DMS153 treated with DMSO at 0.1 percent for 48 hours (cell line): ENCODE data around the gene RELT.

Source experiments
- DNase-seq: peaks from one replicate; lab custom pipeline; 2025; ENCODE audit not compliant: unreplicated experiment; lab: John Stamatoyannopoulos, UW

The RELT gene

GRCh38 chr11:73372375-73372993, 3.7 kb upstream of the RELT start:
- no peak for DNase-seq

DNA sequence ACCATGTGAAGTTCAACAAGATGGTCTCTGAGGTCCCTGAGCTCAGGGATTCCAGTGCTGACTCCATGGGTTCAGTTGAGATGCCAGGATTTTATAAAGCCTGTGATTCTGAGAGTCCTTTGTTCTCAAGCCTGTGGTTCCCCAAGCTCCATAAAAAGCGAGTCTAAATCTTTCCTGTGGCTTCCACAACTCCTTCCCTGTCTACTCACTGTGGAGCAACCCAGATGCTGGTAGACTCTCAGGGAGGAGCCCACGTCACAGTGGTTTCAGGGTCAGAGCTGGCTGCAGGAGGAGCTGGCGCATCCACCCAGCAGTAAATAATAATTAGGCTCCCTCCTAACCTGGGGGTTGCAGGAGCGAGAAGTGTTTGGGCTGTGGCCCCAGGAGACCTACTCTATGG, 2.0 kb upstream of the RELT start:
- peak; percentile 13 for DNase-seq

- DNase-seq, result no peak
These were observed 404 bp upstream of the RELT start for GRCh38 chr11:73375830-73376159.

GRCh38 chr11:73376803-73377629, 817 bp downstream of the RELT start:
- no peak for DNase-seq

- DNase-seq, result no peak
These were observed 3.1 kb downstream of the RELT start for GRCh38 chr11:73379189-73379880.

DNA sequence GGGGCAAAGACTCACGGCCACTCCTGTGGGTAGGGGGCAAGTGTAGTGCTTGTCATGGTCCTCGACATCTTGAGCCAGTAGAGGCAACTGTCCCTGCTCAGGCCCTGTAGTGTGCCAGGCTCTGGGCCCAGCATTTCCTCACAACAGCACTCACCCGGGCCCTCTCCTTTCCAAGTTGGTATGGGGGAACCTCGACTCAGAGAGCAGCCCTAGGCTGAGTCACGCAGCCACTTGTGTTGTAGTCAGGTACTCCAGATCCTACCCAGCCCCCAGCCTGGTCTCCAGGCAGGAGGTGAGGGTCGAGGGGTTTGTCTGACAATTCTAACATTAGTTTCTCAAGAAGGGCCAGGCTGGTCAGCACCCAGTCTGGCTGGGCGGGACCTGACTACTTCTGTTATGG, 4.1 kb downstream of the RELT start:
- DNase-seq, result no peak

DNA sequence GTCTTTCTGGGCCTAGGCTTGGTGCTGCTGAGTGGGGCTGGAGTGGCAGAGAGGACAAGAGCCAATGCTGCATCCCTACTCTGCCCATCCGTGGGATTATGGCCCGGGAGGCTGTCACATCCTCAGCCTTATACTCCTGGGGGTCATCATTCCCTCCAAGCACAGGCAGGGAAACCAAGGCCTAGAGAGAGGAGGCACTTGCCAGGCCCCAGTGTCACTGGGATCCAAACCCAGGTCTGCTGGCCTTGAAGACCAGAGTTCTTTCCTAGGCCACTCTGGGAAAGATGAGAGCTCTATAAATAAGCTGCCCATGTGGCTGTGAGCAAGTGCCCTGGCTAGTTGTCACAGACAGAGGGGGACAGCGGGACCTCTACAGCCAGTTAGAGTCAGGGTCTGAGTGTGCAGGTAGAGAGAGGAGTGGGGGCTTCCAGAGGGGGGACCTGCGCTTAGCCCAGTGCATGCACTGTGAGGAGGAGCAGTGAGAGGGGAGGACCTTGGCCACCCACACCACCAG, 4.8 kb downstream of the RELT start:
- no peak for DNase-seq

GRCh38 chr11:73381589-73381988, 5.4 kb downstream of the RELT start:
- DNase-seq, result no peak

DNA sequence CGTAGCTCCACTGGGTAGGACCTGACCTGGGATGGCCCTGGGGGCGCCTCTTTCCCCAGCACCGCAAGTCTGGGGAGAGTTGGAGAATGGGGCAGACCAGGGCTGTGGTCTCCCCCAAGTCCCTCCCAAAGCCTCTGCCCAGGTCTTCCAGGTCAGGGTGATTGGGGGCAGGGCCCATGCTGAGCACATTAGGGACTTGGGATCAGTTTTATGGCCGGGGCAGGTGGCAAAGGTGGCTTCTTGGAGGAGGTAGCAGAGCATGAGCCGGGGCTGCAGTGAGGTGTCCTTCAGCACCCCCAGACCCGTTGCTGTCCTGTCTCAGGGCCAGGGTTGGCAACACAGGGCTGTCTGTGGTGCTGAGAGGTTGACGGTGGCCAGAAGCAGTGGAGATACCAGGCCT, 6.0 kb downstream of the RELT start:
- DNase-seq, result no peak

GRCh38 chr11:73382747-73383146, 6.5 kb downstream of the RELT start:
- no peak for DNase-seq

DNA sequence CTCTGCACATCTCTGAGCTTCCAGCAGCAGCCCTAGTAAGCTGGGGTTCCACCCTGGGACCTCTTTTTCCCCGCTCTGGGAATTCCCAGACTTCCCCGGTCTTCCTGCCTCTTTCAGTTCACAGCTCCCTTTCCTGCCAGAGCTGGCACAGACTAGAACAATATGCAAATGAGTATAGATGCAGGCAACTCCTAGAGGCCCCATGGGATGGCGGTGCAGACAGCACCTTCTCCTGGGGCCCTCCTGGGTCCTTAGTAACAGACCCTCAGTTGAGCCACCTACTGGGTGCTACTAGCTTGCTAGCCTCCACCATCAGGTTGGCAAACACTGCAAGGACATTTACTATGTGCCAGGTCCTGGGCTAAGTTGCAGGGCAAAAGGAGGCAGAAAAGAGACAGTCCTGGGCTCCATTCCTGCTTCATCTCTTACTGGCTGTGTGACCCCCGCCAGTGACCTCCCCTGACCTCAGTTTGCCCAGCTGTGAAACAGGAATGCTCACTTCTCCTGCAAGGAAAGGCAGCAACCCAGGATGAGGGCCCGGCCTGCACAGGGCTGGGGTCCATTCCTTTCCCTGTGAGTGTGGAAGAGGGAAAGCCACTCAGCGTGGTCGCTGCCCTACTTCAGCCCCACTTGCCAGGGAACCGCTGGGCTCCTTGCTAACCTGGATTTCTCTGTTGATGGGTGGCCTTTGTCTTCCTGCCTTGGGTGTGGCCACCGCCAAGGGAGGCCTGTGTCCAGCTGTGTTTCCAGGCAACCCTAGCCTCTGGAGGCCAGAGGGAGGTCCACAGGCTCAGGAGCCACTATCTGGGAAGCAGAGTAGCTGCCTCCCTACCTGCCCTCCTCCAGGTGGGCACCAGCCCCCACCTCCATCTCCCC, 7.3 kb downstream of the RELT start:
- no peak for DNase-seq

GRCh38 chr11:73384125-73384441, 7.9 kb downstream of the RELT start:
- DNase-seq, result no peak

DNA sequence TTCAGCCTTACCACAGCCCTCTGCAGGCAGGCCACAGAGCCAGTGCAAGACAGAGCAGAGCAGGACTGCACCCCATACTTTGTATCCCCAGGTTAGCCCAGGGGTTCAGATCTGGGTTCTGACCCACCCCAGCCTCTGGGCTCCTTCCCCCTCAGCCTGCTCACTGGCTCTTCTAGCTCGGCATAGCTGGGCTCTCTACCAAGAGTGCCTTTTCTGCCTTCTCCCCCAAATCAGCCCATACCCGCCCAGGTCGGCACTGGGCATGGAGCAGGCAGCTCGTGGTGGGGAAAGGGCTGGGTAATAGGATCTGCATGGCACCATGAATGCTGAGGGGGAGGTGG, 8.3 kb downstream of the RELT start:
- DNase-seq, result no peak

GRCh38 chr11:73384872-73385689, 8.9 kb downstream of the RELT start:
- no peak for DNase-seq

DNA sequence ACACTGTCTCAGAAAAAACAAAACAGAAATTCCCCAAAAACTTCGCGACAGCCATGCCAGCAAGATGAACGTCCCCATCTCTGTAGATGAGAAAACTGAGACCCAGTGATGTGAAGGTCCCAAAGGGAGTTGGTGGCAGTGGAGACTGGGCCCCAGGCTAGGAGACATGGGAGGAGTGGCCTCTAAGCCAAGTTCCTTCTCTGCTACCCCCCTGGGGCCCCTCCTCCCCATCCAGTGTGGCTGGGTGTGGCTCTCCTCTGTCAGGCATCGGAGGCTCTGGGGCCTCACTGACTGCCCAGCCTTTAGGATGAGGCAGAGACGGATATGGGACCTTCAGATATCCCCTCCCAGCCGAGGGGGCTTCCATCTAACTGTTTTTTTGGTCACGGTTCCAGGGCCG, 9.8 kb downstream of the RELT start:
- DNase-seq, result no peak

- DNase-seq, result no peak
These were observed 10.3 kb downstream of the RELT start for GRCh38 chr11:73386546-73386945.

DNA sequence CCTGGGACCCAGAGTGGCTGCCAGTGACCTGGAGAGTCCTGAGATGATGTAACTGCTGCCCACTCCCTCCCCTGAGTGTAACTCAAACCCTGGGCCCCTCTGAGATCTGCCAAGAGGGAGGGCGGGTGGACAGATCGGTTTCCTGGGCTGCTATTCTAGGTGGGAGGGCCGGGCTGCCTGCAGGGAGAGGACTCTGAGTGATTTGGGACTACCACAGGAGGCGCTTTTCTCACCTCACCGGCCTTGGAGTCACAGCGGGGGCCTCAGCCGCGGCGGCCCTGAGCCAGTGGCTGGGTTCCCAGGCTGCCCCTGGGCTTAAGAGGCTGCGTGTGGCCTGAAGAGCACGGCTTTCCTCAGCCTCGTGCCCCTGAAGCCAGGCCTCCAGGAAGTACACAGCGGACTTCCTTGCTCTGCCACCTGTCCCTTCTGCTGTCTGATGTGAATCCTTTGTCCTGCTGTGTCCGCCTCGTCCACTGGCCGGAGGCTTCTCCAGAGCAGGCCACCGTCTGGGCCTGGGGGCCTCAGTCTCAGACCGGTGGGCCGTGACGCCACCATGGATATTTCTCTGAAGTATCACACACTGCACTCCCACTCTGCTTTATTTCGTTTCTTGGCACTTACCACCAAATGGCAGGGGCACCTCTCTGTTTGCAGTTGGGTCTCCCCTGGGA, 11.5 kb downstream of the RELT start:
- no peak for DNase-seq

DNA sequence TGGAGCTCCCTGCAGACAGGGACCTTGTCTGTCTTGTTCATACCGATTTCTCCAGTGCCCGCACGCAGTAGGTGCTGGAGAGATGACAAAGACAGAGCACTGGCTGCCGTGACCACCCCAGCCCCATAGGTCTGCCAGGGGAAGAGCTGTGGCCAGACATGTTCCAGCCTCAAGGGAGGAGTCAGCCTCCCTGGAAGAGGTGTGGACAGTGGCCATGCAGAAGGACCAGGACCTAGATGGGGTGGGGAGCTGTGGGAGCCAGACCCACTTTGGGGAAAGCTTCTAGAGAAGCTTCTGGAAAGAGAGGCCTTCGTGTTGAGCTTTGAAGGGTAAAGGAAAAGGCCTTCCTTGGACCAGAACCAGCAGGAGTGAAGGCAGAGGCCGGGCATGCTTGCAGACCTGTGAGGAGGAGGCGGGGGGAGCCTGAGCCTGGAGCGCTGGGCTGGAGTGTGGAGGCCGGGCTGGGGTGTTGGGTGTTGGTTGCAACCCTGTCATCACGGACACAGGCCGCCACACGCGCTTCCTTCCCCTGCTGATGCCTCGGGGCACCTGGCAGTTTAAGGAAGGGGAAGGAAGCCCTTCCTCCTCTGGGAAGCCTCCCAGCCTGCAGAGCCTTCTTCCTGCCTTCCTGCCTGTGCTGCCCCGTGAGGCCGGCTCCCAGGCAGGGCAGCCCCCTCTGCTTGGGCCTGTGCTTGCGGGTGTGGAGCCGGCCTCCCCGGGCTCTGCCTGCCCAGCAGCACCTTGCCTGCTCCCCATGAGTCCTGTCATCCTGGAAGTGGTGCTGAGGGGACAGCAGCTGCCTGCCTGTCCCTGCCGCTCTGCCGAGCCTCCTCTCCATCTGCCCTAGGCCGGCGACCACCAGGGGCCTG, 12.3 kb downstream of the RELT start:
- DNase-seq, result no peak

DNA sequence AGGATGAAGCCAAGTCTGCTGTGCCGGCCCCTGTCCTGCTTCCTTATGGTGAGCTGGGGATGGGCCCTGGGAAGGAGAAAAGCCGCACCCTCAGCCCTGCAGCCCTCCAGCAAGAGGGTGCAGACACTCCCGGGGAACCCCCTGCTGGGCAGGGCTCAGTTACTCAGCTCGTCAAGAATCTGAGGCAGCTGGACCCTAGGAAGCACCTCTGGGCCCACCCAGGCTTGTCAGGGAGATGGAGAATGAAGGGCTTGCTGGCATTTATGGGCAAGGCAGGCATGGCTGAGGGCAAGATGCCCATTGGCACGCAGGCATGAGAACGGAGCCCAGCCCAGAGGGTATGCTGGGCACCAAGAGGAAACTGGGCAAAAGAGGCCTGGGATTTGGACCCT, 12.9 kb downstream of the RELT start:
- no peak for DNase-seq
